K562 (cell line): ENCODE data around the gene HDGFL2. TPM values are rescaled to one million over a fixed set of nuclear protein-coding genes. Genes with fewer than 3 reads are reported as not detected.

Experiments
- ATAC-seq: fragments of 200-7000 bp; cut with Tn5 transposase; 3 replicates; pipeline ENCODE4 v1.9.1; 2020; ENCODE audit warnings: moderate library complexity
- BruUV-seq: library from RNA; stranded (reverse); fragments of 400-500 nt; replicated peaks from 2 replicates; lab custom pipeline; 2021; lab: Mats Ljungman, UMichigan
- CTCF ChIA-PET: fragments of 300-600 bp; formaldehyde crosslinking; extraction: SDS; loops from one replicate; lab custom pipeline; 2021; ENCODE audit warnings: low intra/inter-chr PET ratio; lab: Yijun Ruan, JAX
- POLR2A ChIA-PET: fragments of 300-600, 350-650 bp; sonication (Branson Sonifier 250); formaldehyde crosslinking; extraction: SDS; loops from one replicate; lab custom pipeline; 2021; ENCODE audit warnings: antibody characterized with exemption, inconsistent platforms; lab: Yijun Ruan, JAX
- DNase-seq, 4 experiments: peaks; one replicate each; pipeline versions ENCODE4 v3.0.0 to v3.0.0-alpha.2; 2011 to 2018; ENCODE audit warnings: low spot score in 3 of 4, mixed read lengths in 3 of 4; ENCODE audit errors: extremely low read depth in 1 of 4
- FAIRE-seq: peaks from 2 replicates; lab custom pipeline; 2011; peaks lifted over from hg19 to GRCh38; lab: Jason Lieb, UNC
- H2AFZ ChIP-seq: 2 replicates; pipeline ENCODE4 v1.6.0; 2011; ENCODE audit warnings: low read depth, low read length, control low read depth, inconsistent platforms
- H3K27ac ChIP-seq: fragments of 200-600 bp; 3 replicates; pipeline ENCODE4 v1.8.0; 2011; ENCODE audit warnings: low read depth, mild to moderate bottlenecking, control low read depth, inconsistent platforms, low read length, moderate library complexity, mixed read lengths; ENCODE audit errors: extremely low read depth
- H3K27me3 ChIP-seq, 2 experiments: fragments of 300-600 bp in 1 of 2; 2 replicates in 1 of 2; 3 replicates in 1 of 2; pipeline versions ENCODE4 v1.6.0 to v1.8.0; 2011; ENCODE audit warnings: inconsistent platforms in 2 of 2, low read length in 2 of 2, mild to moderate bottlenecking in 1 of 2, mixed read lengths in 1 of 2, moderate library complexity in 1 of 2; ENCODE audit not compliant: control insufficient read depth in 2 of 2, insufficient read depth in 2 of 2
- H3K36me3 ChIP-seq: fragments of 300-600 bp; 3 replicates; pipeline ENCODE4 v1.8.0; 2011; ENCODE audit warnings: mild to moderate bottlenecking, low read length, inconsistent platforms; ENCODE audit not compliant: control insufficient read depth, insufficient read depth
- H3K4me1 ChIP-seq, 2 experiments: fragments of 200-600 bp in 1 of 2; replicated peaks in 1 of 2; 2 replicates in 1 of 2; 3 replicates in 1 of 2; pipeline versions ENCODE4 v1.5.1 to v1.8.0; 2011; ENCODE audit warnings: inconsistent platforms in 2 of 2, low read length in 2 of 2, mild to moderate bottlenecking in 1 of 2, mixed read lengths in 1 of 2, moderate library complexity in 1 of 2; ENCODE audit not compliant: control insufficient read depth in 2 of 2, insufficient read depth in 2 of 2
- H3K4me2 ChIP-seq: 2 replicates; pipeline ENCODE4 v1.6.1; 2011; ENCODE audit warnings: low read length, control low read depth, inconsistent platforms, mixed read lengths; ENCODE audit not compliant: insufficient read depth
- H3K4me3 ChIP-seq: fragments of 200-600 bp; sonication (generic), shearing (Covaris generic); 2 replicates; pipeline ENCODE4 v1.5.1; 2016; ENCODE audit warnings: control low read depth, inconsistent platforms
- H3K79me2 ChIP-seq: fragments of 200-600 bp; 3 replicates; pipeline ENCODE4 v1.8.0; 2011; ENCODE audit warnings: low read length, inconsistent platforms; ENCODE audit not compliant: control insufficient read depth, insufficient read depth
- H3K9ac ChIP-seq, 2 experiments: 2 replicates each; pipeline versions ENCODE4 v1.6.0 to v1.6.1; 2011; ENCODE audit warnings: low read depth in 2 of 2, low read length in 2 of 2, control low read depth in 1 of 2, inconsistent platforms in 1 of 2, mild to moderate bottlenecking in 1 of 2, mixed read lengths in 1 of 2; ENCODE audit not compliant: insufficient read depth in 1 of 2
- H3K9me1 ChIP-seq: one replicate; pipeline ENCODE4 v1.6.0; 2011; ENCODE audit warnings: inconsistent platforms, mild to moderate bottlenecking, low read length, moderate library complexity; ENCODE audit not compliant: control insufficient read depth, insufficient read depth
- H3K9me3 ChIP-seq: replicated peaks from 2 replicates; pipeline ENCODE4 v1.5.1; 2011; ENCODE audit warnings: low read depth, low read length, inconsistent platforms; ENCODE audit not compliant: control insufficient read depth, insufficient read depth
- H4K20me1 ChIP-seq: replicated peaks from 2 replicates; pipeline ENCODE4 v1.6.1; 2011; ENCODE audit warnings: low read length, inconsistent platforms, mixed read lengths; ENCODE audit not compliant: control insufficient read depth, insufficient read depth
- ATF3 ChIP-seq, 2 experiments: fragments of 450-650 bp in 1 of 2; sonication (generic) in 1 of 2; formaldehyde crosslinking in 1 of 2; IDR thresholded peaks in 1 of 2; conservative IDR thresholded peaks in 1 of 2; 2 replicates each; pipeline versions ENCODE4 v1.6.1 to v1.8.1; 2016 to 2023; ENCODE audit warnings: mild to moderate bottlenecking in 2 of 2, moderate library complexity in 2 of 2, inconsistent platforms in 1 of 2, missing genetic modification reagents in 1 of 2
- CEBPB ChIP-seq: fragments of 450-650 bp; IDR thresholded peaks from 2 replicates; pipeline ENCODE4 v1.6.1; 2016; ENCODE audit warnings: missing genetic modification characterization, missing compliant biosample characterization
- EP400 ChIP-seq: fragments of 450-650 bp; IDR thresholded peaks from 2 replicates; pipeline ENCODE4 v1.6.1; 2017; ENCODE audit warnings: antibody characterized with exemption, mild to moderate bottlenecking, moderate library complexity
- ETV6 ChIP-seq, 3 experiments: fragments of 150-350 bp in 1 of 3; sonication (generic) in 1 of 3; formaldehyde crosslinking in 1 of 3; IDR thresholded peaks; 2 replicates each; pipeline versions ENCODE4 v1.6.1 to v1.8.0; 2014 to 2022; ENCODE audit warnings: borderline replicate concordance in 2 of 3, low read depth in 2 of 3, antibody characterized with exemption in 1 of 3, low read length in 1 of 3, mild to moderate bottlenecking in 1 of 3, missing genetic modification reagents in 1 of 3
- MAX ChIP-seq: sonication (generic); formaldehyde crosslinking; IDR thresholded peaks from 2 replicates; pipeline ENCODE4 v1.9.0; 2022; ENCODE audit warnings: mild to moderate bottlenecking, missing genetic modification reagents
- NFRKB ChIP-seq: fragments of 450-650 bp; IDR thresholded peaks from 2 replicates; pipeline ENCODE4 v1.6.1; 2016; ENCODE audit warnings: low read depth
- TRIM25 ChIP-seq: fragments of 450-650 bp; IDR thresholded peaks from 2 replicates; pipeline ENCODE4 v1.7.0; 2016; ENCODE audit warnings: borderline replicate concordance
- ZC3H8 ChIP-seq: fragments of 450-650 bp; IDR thresholded peaks from 2 replicates; pipeline ENCODE4 v1.6.1; 2017
- ZFX ChIP-seq: sonication (generic); formaldehyde crosslinking; IDR thresholded peaks from 2 replicates; pipeline ENCODE4 v1.8.0; 2022; ENCODE audit warnings: mild to moderate bottlenecking, missing genetic modification reagents, moderate library complexity
- ZNF592 ChIP-seq: fragments of 450-650 bp; IDR thresholded peaks from 2 replicates; pipeline ENCODE4 v1.6.1; 2017; ENCODE audit warnings: antibody characterized with exemption, mild to moderate bottlenecking
- WGBS: fragments of 100-300 bp; shearing (Covaris generic); methylation state at CpG from one replicate; pipeline ENCODE4 v1.1.6; 2016; ENCODE audit warnings: low coverage, mixed read lengths; ENCODE audit not compliant: insufficient coverage; ENCODE audit errors: missing lambda C conversion rate; 5-methylcytosine and 5-hydroxymethylcytosine counted together
- in situ Hi-C: fragments of 300-500 bp; cut with MboI; formaldehyde crosslinking; loops from 4 replicates; pipeline ENCODE4 v1.15.0; 2018; ENCODE audit warnings: inconsistent platforms, mixed read lengths
- intact Hi-C: fragments of 100-400 bp; cut with micrococcal nuclease; formaldehyde crosslinking; loops from 2 replicates; pipeline ENCODE4 v1.14.2; 2022
- polyA plus RNA-seq, 8 experiments: library from polyadenylated mRNA; depleted of rRNA in 4 of 8; stranded (reverse) in 5 of 8; unstranded in 3 of 8; fragments of >200 nt; fragmentation: Nextera tagmentation in 2 of 8; fragmentation: Illumina TruSeq in 1 of 8; extraction: Ambion mirVana in 2 of 8; extraction: Trizol in 1 of 8; gene quantifications; 2 replicates each; pipeline versions ENCODE4 v1.2.1 to v1.2.3, GENCODE V29; 2011 to 2014; ENCODE audit warnings: inconsistent platforms in 1 of 8, missing spikeins in 1 of 8
- total RNA-seq, 7 experiments: library from RNA; depleted of rRNA in 6 of 7; stranded (reverse); fragments of >200 nt in 6 of 7; fragmentation: Illumina TruSeq in 2 of 7; extraction: Trizol in 2 of 7; gene quantifications; 2 replicates each; pipeline versions ENCODE4 v1.2.1 to v1.2.3, GENCODE V29; 2011 to 2021; ENCODE audit warnings: low replicate concordance in 1 of 7

Gene HDGFL2
- total and polyA plus RNA-seq, 9 of the 15 experiments (the other 6 are each of a cell fraction or from before 2014, with no cell fraction given): 0.13 to 61.7 (median 16.0) TPM

GRCh38 chr19:4541114-4541805 is 69.2 kb downstream of the HDGFL2 start:
- Histone ChIP-seq H3K9ac (peak overlapping the region; percentile 32 to 72; a peak in 3 of 4 replicates), H3K4me1 (peaks cover 14 to 45% of the 10 kb centered on the region in 2 experiments; a peak in 4 of 5 replicates), H3K27ac (peak overlapping the region; percentile 51; the same call in 2 of the 3 replicates), H4K20me1 (no peaks in the 10 kb centered on the region), H3K9me1 (no peaks in the 10 kb centered on the region), H3K79me2 (peaks cover 33% of the 10 kb centered on the region; the same call in 2 of the 3 replicates), H3K27me3 (no peaks in the 10 kb centered on the region), H3K36me3 (peaks cover 9% of the 10 kb centered on the region; the same call in 1 of the 3 replicates), H2AFZ (peak overlapping the region; percentile 71), H3K4me2 (peak overlapping the region; percentile 92), H3K9me3 (no peaks in the 10 kb centered on the region), H3K4me3 (peak overlapping the region; percentile 48; the same call in 1 of the 2 replicates)
- POLR2A ChIA-PET: interaction anchor here (0.6 to 0.7 kb wide), 4 partner anchors 10 to 243 kb away, joined by 3 to 4 read pairs (median 3); no protein-coding TSS in a partner anchor
- intact Hi-C loops: no loop called here
- WGBS: 48% methylated on average over 12 of the region's 12 CpGs
- ATAC-seq: no peak; the same call in 2 of the 3 replicates
- peak; percentile 58 for FAIRE-seq
- DNase-seq: no peak
- no TSS peak for BruUV-seq
- CTCF ChIA-PET: no interaction called here
- in situ Hi-C loops: no loop called here
- peak; percentile 56; the same call in 1 of the 2 replicates for TF ChIP-seq MAX (CRISPR knock-in tag)
- TF ChIP-seq ZFX: 0 out of 2 replicates have a peak, but pooled peaks have one; percentile 25
- TF ChIP-seq ZC3H8: no peak
- TF ChIP-seq ETV6 (IDR thresholded peaks at IDR 0.05; ENCODE audit: borderline replicate concordance in 1 of 2, low read depth in 2 of 2, low read length in 1 of 2): no peak
- TF ChIP-seq ETV6 (CRISPR knock-in tag; IDR thresholded peaks at IDR 0.05; ENCODE audit: borderline replicate concordance): no peak
- TF ChIP-seq ATF3 (IDR thresholded peaks at IDR 0.05): peak; percentile 58
- no peak for TF ChIP-seq ATF3 (CRISPR knock-in tag; conservative IDR thresholded peaks at IDR 0.05)
- peak; percentile 25; the same call in 1 of the 2 replicates for TF ChIP-seq NFRKB
- TF ChIP-seq CEBPB: 0 out of 2 replicates have a peak, but pooled peaks have one; percentile 8
- peak; percentile 20; the same call in 1 of the 2 replicates for TF ChIP-seq ZNF592
- peak; percentile 46; the same call in 1 of the 2 replicates for TF ChIP-seq EP400
- 0 out of 2 replicates have a peak, but pooled peaks have one; percentile 4 for TF ChIP-seq TRIM25
